Glutamatergic neuron (in vitro differentiated cells): ENCODE results near the gene BRINP2. TPM values are rescaled to one million over a fixed set of nuclear protein-coding genes. Genes with fewer than 3 reads are reported as not detected.
A peak's percentile ranks its signal among the peaks of the same experiment; 100 is the strongest.

ENCODE experiments used
- DNase-seq: peaks from one replicate; pipeline ENCODE4 v3.0.0; 2022
- H3K27ac Mint-ChIP-seq: one replicate; pipeline ENCODE4 v1.8.0; 2020; ENCODE audit warnings: mild to moderate bottlenecking, mixed read lengths, inconsistent platforms; ENCODE audit not compliant: unreplicated experiment
- H3K27me3 Mint-ChIP-seq: one replicate; pipeline ENCODE4 v1.8.0; 2020; ENCODE audit warnings: mild to moderate bottlenecking, moderate library complexity, mixed read lengths, inconsistent platforms; ENCODE audit not compliant: unreplicated experiment
- H3K36me3 Mint-ChIP-seq: one replicate; pipeline ENCODE4 v1.8.0; 2020; ENCODE audit warnings: mild to moderate bottlenecking, mixed read lengths, inconsistent platforms; ENCODE audit not compliant: unreplicated experiment
- H3K4me1 Mint-ChIP-seq: one replicate; pipeline ENCODE4 v1.8.0; 2020; ENCODE audit warnings: mild to moderate bottlenecking, low read depth, mixed read lengths, inconsistent platforms; ENCODE audit not compliant: unreplicated experiment
- H3K4me3 Mint-ChIP-seq: one replicate; pipeline ENCODE4 v1.8.0; 2020; ENCODE audit warnings: mild to moderate bottlenecking, mixed read lengths, inconsistent platforms; ENCODE audit not compliant: unreplicated experiment
- H3K9me3 Mint-ChIP-seq: one replicate; pipeline ENCODE4 v1.8.0; 2020; ENCODE audit warnings: mild to moderate bottlenecking, moderate library complexity, mixed read lengths, inconsistent platforms; ENCODE audit not compliant: unreplicated experiment
- CTCF ChIP-seq: fragments of 200-600 bp; sonication (generic); IDR thresholded peaks from one replicate; pipeline ENCODE4 v1.5.0; 2021; ENCODE audit not compliant: partially characterized antibody, unreplicated experiment
- total RNA-seq: library from RNA; stranded (reverse); fragmentation: NEBNext Ultra II Directional; extraction: Animal tissue kit (Norgen Biotek cat#: 25700); gene quantifications from one replicate; pipeline ENCODE4 v1.2.1, GENCODE V29; 2021; ENCODE audit not compliant: unreplicated experiment

BRINP2 gene
- total RNA-seq, 1 donor from 2014 or later = 1.7 TPM

- H3K36me3 Mint-ChIP-seq = no peaks in the 10 kb centered on the region
- no peak overlapping the region for H3K4me3 Mint-ChIP-seq
- no peak for TF ChIP-seq CTCF
- no peaks in the 10 kb centered on the region for H3K27me3 Mint-ChIP-seq
- no peaks in the 10 kb centered on the region for H3K9me3 Mint-ChIP-seq
- peaks cover 9% of the 10 kb centered on the region for H3K4me1 Mint-ChIP-seq
- no peak overlapping the region for H3K27ac Mint-ChIP-seq
- DNase-seq = no peak
These were observed 130.8 kb downstream of the BRINP2 start for GRCh38 chr1:177301425-177302124.

- Mint-ChIP-seq H3K9me3 (no peaks in the 10 kb centered on the region), H3K36me3 (no peaks in the 10 kb centered on the region), H3K27me3 (no peaks in the 10 kb centered on the region), H3K4me3 (no peak overlapping the region), H3K4me1 (peaks cover 9% of the 10 kb centered on the region), H3K27ac (no peak overlapping the region)
- DNase-seq = no peak
- TF ChIP-seq CTCF = no peak
These were observed 131.7 kb downstream of the BRINP2 start for GRCh38 chr1:177302357-177303044.

GRCh38 chr1:177305040-177306018 lies 134.6 kb downstream of the BRINP2 start:
- Mint-ChIP-seq H3K27me3 (no peaks in the 10 kb centered on the region), H3K27ac (peak overlapping the region; percentile 23), H3K4me3 (no peak overlapping the region), H3K36me3 (no peaks in the 10 kb centered on the region), H3K9me3 (no peaks in the 10 kb centered on the region), H3K4me1 (peaks cover 9% of the 10 kb centered on the region)
- no peak for TF ChIP-seq CTCF
- no peak for DNase-seq

DNA sequence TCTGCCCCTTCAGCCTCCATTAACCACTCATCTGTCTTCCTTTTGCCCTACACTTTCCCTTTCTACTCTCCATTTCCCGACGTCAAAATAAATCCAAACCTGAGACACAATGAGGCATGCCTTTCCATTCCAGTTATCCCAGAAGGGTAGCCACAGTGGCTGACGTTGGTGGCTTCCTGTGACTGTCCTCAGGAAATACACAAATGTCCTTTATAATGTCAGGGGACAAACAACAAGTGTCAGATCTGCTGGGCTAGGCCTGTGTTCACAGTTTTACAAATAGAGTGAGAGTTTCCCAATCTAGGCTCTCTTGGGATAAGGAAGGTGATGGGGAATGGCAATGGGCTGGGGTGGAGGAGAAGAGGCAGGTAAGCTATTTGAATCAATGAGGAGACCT lies 135.3 kb downstream of the BRINP2 start:
- no peaks in the 10 kb centered on the region for H3K36me3 Mint-ChIP-seq
- no peak for TF ChIP-seq CTCF
- peaks cover 9% of the 10 kb centered on the region for H3K4me1 Mint-ChIP-seq
- no peaks in the 10 kb centered on the region for H3K27me3 Mint-ChIP-seq
- no peak for DNase-seq
- H3K27ac Mint-ChIP-seq = peak overlapping the region; percentile 19
- no peak overlapping the region for H3K4me3 Mint-ChIP-seq
- H3K9me3 Mint-ChIP-seq = no peaks in the 10 kb centered on the region
